HFFc6 (cell line): Measurements from ENCODE around the gene FOXP3. TPM values are rescaled to one million over a fixed set of nuclear protein-coding genes. Genes with fewer than 3 reads are reported as not detected.
"Not testable (repeated sequence)": the region's sequence is repeated elsewhere in the genome, so short reads cannot be mapped to it uniquely, and the experiment has no call there.

ENCODE experiments used
- DNase-seq: peaks from one replicate; pipeline ENCODE4 v3.0.0-alpha.2; 2018
- H3K27ac Mint-ChIP-seq: 2 replicates; pipeline ENCODE4 v1.8.0; 2020; ENCODE audit warnings: mild to moderate bottlenecking, mixed read lengths
- H3K27me3 Mint-ChIP-seq: 2 replicates; pipeline ENCODE4 v1.8.0; 2021; ENCODE audit warnings: mild to moderate bottlenecking, moderate library complexity, mixed read lengths; ENCODE audit not compliant: insufficient read depth
- H3K36me3 Mint-ChIP-seq: 2 replicates; pipeline ENCODE4 v1.8.0; 2021; ENCODE audit warnings: low read depth, mixed read lengths
- H3K4me1 Mint-ChIP-seq: 2 replicates; pipeline ENCODE4 v1.8.0; 2020; ENCODE audit warnings: low read depth, mixed read lengths
- H3K4me3 Mint-ChIP-seq: 2 replicates; pipeline ENCODE4 v1.8.0; 2020; ENCODE audit warnings: mild to moderate bottlenecking, moderate library complexity, mixed read lengths
- H3K9me3 Mint-ChIP-seq: 2 replicates; pipeline ENCODE4 v1.8.0; 2020; ENCODE audit warnings: mild to moderate bottlenecking, mixed read lengths
- long read RNA-seq: library from polyadenylated mRNA; unstranded; transcript quantifications from one replicate; pipeline ENCODE4 v2.0.0, GENCODE V29; 2019
- total RNA-seq, 6 experiments: library from RNA; stranded (reverse); fragmentation: NEBNext Ultra II Directional; extraction: Animal tissue kit (Norgen Biotek cat#: 25700); gene quantifications; 2 replicates in 1 of 6; 3 replicates in 5 of 6; pipeline ENCODE4 v1.2.3, GENCODE V29; 2021
- TF ChIP-seq, protein P1 (sequence below): fragments of 200-600 bp; sonication (generic); IDR thresholded peaks from 2 replicates; pipeline ENCODE4 v1.5.0; 2021; ENCODE audit warnings: antibody characterized with exemption, mild to moderate bottlenecking

The FOXP3 gene, protein sequence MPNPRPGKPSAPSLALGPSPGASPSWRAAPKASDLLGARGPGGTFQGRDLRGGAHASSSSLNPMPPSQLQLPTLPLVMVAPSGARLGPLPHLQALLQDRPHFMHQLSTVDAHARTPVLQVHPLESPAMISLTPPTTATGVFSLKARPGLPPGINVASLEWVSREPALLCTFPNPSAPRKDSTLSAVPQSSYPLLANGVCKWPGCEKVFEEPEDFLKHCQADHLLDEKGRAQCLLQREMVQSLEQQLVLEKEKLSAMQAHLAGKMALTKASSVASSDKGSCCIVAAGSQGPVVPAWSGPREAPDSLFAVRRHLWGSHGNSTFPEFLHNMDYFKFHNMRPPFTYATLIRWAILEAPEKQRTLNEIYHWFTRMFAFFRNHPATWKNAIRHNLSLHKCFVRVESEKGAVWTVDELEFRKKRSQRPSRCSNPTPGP
- total RNA-seq = under 1 TPM in 3 of 6 experiments, not detected in 3; 0.09 to 0.16 (median 0.14) TPM
- long read RNA-seq = 0 reads

DNA sequence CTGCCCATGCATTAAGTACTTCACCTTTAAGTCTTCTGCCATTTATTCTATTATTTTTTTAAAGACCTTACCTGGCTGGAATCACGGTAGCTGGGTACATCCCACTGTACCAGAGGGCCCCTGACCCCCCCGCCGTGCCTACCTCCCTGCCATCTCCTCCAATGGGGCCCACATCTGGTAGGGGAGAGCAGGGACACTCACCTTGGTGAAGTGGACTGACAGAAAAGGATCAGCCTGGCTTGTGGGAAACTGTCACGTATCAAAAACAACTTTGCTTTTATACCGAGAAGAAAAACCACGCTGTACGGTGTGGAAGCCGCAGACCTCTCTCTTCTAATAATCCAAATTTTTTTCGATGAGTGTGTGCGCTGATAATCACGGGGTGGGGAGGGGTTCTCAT is at the start of gene FOXP3:
Gene FOXP3 (minus strand): TSS at position 251 of the 400 bp plus-strand sequence. CDS start 6,205 bp downstream, outside the sequence.
- H3K4me3 Mint-ChIP-seq = no peak within 1 kb of the TSS
- H3K27me3 Mint-ChIP-seq = peaks cover 11% of the 10 kb centered on the region
- no peaks in the 10 kb centered on the region for H3K9me3 Mint-ChIP-seq
- no peak for DNase-seq
- no peaks in the 10 kb centered on the region for H3K36me3 Mint-ChIP-seq
- no peak within 1 kb of the TSS for H3K27ac Mint-ChIP-seq
- peaks cover 15% of the 10 kb centered on the region for H3K4me1 Mint-ChIP-seq
- TF ChIP-seq, protein P1, sequence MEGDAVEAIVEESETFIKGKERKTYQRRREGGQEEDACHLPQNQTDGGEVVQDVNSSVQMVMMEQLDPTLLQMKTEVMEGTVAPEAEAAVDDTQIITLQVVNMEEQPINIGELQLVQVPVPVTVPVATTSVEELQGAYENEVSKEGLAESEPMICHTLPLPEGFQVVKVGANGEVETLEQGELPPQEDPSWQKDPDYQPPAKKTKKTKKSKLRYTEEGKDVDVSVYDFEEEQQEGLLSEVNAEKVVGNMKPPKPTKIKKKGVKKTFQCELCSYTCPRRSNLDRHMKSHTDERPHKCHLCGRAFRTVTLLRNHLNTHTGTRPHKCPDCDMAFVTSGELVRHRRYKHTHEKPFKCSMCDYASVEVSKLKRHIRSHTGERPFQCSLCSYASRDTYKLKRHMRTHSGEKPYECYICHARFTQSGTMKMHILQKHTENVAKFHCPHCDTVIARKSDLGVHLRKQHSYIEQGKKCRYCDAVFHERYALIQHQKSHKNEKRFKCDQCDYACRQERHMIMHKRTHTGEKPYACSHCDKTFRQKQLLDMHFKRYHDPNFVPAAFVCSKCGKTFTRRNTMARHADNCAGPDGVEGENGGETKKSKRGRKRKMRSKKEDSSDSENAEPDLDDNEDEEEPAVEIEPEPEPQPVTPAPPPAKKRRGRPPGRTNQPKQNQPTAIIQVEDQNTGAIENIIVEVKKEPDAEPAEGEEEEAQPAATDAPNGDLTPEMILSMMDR = no peak

DNA sequence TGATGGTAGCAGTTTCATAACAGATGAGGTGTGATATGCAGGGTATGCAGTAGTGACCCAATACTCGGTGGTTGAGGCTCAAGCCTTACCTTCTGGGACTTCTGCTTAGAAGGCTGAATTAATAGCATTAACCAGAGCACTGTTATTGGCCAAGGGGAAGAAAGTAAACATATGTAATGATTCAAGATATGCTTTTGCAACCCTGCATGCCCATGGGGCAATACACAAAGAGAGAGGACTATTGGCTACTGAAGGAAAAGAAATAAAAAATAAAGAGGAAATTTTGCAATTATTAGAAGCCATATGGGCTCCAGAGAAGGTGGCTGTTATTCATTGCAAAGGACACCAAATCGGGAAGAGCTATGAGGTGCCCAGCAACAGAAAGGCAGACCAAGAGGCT is 47.7 kb upstream of the FOXP3 start:
- H3K9me3 Mint-ChIP-seq = no peaks in the 10 kb centered on the region
- TF ChIP-seq, protein P1 = no peak
- H3K36me3 Mint-ChIP-seq = no peaks in the 10 kb centered on the region

DNA sequence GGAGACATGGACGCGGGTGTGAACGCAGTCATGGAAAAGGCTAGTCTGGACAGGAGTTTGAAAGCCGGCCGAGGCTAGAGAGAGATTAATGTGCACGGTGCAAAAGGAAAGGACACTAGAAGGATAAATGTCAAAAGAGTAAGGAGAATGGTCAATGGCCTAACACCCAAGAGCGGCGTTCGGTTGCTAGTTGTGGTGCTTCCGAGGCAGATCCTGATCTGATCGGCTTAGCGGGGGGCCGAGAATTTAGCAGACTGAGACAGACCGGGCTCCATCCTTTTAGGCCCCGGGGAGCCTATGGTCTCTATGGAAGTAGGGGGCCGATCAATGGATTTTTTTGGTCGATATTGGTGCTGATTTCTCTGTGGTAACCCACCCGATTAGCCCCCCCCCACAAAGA is 45.9 kb upstream of the FOXP3 start:
- peaks cover 4% of the 10 kb centered on the region for H3K27me3 Mint-ChIP-seq
- H3K36me3 Mint-ChIP-seq = no peaks in the 10 kb centered on the region
- H3K4me3 Mint-ChIP-seq = no peak overlapping the region
- H3K4me1 Mint-ChIP-seq = peaks cover 21% of the 10 kb centered on the region
- no peaks in the 10 kb centered on the region for H3K9me3 Mint-ChIP-seq
- no peak for DNase-seq
- H3K27ac Mint-ChIP-seq = no peak overlapping the region
- TF ChIP-seq, protein P1 = no peak

More for the DNA sequence above, 47.7 kb upstream of the FOXP3 start:
- H3K4me3 Mint-ChIP-seq = no peak overlapping the region
- peaks cover 8% of the 10 kb centered on the region for H3K27me3 Mint-ChIP-seq
- DNase-seq = no peak
- H3K27ac Mint-ChIP-seq = no peak overlapping the region
- peaks cover 21% of the 10 kb centered on the region for H3K4me1 Mint-ChIP-seq

DNA sequence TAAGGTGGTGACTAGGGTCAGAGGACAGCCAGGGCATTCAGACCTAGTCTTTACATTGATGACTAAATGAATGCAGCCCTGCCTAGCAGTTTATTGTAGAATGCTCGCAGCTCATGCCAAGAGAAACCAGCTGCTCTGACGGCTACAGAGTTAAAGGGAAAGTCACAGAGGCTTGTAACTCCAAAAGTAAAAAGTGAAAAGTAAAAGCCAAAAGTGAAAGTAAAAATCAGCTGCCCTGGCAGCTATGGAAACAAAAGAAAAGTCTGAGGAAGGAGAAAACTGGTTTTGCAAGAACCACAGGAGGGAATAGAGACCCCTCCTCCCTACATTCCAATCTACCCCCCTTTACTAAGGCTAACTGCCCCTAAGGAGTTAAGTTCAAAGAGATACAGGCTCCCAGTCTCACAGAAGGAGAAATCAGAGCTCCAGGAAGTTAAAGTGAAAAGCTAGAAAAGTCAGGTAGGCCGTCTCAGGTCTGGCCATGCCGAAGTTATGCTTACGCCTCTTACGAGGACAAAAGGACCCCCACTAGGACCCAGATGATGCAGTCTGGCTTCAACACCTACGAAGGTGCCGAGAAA is 45.0 kb upstream of the FOXP3 start:
- Mint-ChIP-seq H3K36me3 (no peaks in the 10 kb centered on the region), H3K4me3 (peak overlapping the region; percentile 92), H3K27me3 (peaks cover 4% of the 10 kb centered on the region), H3K27ac (peak overlapping the region; percentile 32; the same call in 1 of the 2 replicates), H3K4me1 (peaks cover 21% of the 10 kb centered on the region), H3K9me3 (no peaks in the 10 kb centered on the region)
- DNase-seq = peak; percentile 2
- TF ChIP-seq, protein P1 = no peak

DNA sequence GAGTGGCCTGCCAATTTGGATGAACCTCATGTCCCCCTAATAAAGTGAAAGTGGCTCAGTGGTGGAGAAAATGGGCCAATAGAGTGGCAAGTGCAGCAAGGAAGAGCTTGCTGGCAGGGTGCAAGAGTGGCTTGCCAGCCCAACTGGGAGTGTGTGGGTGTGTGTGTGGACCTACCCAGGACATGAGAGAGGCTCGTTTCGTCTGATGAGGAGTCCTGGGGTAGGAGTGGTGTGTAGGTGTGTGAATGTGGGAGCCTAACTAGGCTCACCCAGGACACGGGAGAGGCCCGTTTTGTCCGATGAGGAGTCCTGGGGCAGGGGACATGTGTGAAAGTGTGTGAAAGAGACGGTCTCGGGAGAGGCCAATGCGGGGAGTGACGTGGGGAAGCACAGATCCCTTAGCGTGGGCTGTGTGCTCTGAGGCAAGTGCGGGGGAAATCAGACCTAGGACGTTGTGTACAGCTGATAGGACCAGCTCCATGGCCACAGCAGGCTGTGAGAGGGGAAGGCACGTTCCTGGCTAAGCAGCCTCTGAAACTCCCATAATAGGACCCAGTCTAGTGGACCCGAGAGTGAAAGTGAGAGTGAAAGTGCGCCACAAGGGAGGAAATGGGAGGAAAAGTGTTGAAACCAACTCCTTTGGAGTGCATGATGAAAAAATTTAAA is 44.2 kb upstream of the FOXP3 start:
- TF ChIP-seq, protein P1 = no peak
- H3K27me3 Mint-ChIP-seq = peaks cover 4% of the 10 kb centered on the region
- DNase-seq = no peak
- H3K27ac Mint-ChIP-seq = peak overlapping the region; percentile 32
- H3K9me3 Mint-ChIP-seq = no peaks in the 10 kb centered on the region
- no peaks in the 10 kb centered on the region for H3K36me3 Mint-ChIP-seq
- peak overlapping the region; percentile 92 for H3K4me3 Mint-ChIP-seq
- H3K4me1 Mint-ChIP-seq = peaks cover 21% of the 10 kb centered on the region

DNA sequence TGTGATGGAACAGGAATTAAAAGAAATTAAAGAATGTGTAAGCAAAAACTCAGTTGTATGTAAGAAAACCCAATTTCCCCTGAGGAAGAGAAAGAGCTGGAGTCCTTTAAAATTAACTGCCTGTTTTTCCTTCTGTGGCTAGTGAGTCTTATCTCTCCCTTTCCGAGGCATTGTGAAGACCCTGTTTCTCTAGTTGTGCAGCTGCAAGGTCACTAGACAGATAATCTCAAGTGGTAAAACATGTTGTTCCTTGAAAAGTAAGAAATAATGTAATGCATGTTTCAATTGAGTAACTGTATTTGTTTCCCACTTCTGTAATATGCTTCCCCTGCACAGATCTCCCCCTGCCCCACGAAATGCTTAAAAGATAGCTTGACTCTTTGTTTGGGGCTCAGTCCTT is 43.3 kb upstream of the FOXP3 start:
- not testable (repeated sequence) for H3K4me3 Mint-ChIP-seq, H3K27me3 Mint-ChIP-seq, H3K9me3 Mint-ChIP-seq, H3K36me3 Mint-ChIP-seq, H3K27ac Mint-ChIP-seq, DNase-seq
- peaks cover 21% of the 10 kb centered on the region for H3K4me1 Mint-ChIP-seq
